Frontal cortex (tissue), 4 donors: ENCODE measurements around the gene C2orf15. TPM values are rescaled to one million over a fixed set of nuclear protein-coding genes. Genes with fewer than 3 reads are reported as not detected.
"Not testable (repeated sequence)": the region's sequence is repeated elsewhere in the genome, so short reads cannot be mapped to it uniquely, and the experiment has no call there.

ENCODE experiments used
- DNase-seq, 2 donors: peaks; one replicate each; pipeline ENCODE4 v3.0.0; 2012; ENCODE audit warnings: low spot score in 2 of 2
- FAIRE-seq: peaks from 2 replicates; lab custom pipeline; 2012; peaks lifted over from hg19 to GRCh38; lab: Jason Lieb, UNC
- total RNA-seq: library from RNA; depleted of rRNA; stranded (reverse); fragments of >200 nt; gene quantifications from one replicate; pipeline ENCODE4 v1.2.3, GENCODE V29; 2014
- donor health status: control.
- donor health status: control.
- donor health status: control.

Gene C2orf15, protein sequence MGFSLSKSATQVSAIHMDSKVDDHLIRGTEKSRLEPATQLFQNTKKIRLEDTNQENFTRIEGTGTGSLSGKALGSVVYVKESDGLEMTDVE
- total RNA-seq, result 4.5 TPM

DNA sequence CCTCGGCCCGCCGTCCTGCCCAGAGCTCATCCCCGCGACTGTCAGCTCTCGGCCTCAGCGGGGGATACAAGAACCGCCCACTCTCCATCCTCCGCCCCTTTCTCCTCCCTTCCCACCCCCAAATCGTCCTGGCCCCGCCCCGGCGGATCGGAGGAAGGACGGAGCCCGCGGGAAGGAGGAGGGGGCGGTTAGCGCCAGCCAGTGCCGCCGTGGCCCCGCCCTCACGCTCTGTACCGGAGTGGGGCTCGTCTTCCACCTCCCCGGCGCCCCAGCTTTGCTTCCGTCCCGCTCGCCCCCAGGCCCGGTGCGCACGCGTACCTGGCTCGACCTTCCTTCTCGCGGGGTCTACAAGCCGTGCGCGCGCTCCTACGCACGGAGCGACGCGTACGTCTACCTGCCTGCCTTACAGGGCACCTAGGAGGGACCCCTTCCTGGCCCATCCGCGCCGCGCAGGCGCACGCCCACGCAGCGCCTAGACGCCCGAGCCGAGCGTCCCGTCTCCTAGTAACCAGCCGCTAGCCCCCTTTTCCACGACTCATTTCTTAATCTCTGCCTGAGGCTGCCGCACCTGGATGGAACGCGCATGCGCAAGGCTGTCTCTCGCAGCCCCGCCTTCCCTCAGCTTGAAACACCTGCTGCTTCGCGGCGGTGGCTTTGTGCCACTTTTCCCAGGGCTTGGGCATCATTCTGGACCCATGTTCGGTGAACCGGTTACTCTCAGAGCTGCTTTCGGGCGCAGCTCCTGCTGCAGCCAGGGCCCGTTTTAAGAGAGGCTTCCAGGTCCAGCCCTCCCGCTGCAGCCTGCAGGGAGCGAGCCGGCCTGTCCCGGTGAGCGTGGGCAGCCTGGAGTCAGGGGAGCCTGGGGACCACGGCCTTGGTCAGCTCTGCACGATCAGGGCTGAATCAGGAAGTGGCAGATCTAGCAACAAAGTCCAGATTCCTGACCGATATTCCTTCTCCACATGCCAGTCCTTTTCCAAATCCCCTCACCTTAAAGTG, at the start of gene C2orf15:
Gene C2orf15, plus strand, starts transcription at position 598 of the 999 bp plus-strand sequence. CDS start 8,852 bp downstream, outside the sequence.
- DNase-seq, result peak; percentile 85 to 86
- FAIRE-seq, result no peak

DNA sequence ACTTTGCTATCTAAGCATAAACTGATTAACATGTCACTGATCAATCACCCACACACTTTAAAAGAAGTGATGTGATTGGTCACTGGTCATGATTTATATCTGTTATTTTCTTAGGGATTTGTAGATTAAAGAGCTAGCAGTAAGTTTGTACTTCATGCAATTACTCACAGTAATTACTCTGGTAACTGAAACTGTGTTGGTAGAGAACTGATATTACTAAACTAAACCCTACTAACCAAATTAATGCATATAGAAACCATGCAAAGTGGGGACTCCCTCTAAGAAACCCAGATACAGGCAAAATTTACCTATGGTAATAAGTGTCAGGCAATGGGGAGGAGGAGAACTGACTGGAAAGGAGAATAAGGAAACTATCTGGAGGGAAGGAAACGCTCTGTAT, 44.8 kb upstream of the C2orf15 start:
- FAIRE-seq, result no peak
- DNase-seq, result no peak

DNA sequence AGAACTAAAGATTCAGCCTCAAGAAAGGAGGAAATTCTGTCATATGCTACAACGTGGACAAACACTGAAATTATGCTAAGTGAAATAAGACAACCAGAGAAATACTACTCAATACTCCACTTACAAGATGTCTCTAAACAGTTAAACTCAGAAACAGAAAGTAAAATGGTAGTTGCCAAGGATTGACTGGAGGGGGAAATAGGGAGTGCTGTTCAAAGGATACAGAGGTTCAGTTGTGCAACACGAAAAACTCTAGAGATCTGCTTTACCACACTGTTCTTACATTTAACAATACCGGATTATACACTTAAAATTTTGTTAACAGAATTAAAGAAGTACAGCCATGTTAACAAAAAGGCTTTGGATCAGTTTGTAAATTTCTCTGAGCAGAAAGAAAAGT, 39.8 kb upstream of the C2orf15 start:
- DNase-seq (peak in 1 of 2 donors; percentile 8), FAIRE-seq (no peak)

DNA sequence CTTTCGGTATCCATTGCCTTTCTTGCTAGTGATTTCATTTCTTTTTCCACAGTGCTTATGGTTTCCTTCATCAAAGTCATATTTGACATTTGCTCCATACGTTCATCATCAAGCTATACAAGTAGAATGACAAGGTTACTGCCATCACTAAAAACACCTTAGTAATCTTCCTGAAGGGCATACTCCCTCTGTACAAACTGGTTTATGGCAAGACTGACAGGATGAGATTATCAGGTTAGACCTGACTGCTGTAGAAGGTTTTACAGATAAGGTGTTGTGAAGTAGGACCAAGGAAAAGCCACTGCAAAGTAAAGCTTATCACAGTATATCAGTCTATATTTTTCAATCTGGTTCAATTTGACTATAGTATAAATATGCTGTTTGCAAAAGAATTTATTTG, 37.5 kb upstream of the C2orf15 start:
- no peak for FAIRE-seq
- no peak for DNase-seq

DNA sequence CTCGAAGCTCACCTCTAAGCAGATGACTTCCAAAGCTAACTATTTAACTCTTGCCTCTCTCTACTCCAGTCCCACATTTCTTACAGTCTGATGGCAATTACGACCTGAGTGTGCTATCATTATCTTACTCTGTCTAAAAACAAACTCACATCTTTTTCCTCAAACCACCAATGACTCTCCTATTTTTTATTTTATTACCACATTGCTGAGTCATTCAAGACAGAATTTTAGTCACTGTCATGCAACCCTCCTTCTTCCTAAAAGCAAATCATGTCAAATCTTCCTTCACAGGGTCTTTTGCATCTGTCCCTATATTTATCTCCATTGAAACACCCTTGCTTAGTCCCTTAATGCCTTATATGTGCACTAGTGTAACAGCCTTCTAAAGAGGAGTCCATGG, 34.6 kb upstream of the C2orf15 start:
- DNase-seq (no peak), FAIRE-seq (no peak)

DNA sequence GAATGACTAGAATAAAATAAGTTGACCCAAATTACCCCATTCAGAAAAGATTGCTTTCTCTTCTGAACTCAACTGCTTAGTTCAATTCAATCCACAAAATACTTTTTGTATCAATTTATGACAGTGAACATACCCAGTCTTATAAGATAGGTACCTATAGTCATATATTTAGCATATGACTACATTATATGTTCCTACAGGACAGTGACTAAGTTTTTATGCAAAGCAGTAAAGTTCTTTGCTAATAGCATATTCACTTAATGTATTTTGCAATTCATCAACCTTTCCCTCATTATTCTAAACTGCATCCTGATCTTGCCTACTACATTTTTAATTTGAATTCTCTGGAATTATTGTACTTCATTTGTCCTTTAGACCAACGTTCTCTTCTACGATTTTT, 30.3 kb upstream of the C2orf15 start:
- DNase-seq, result no peak
- no peak for FAIRE-seq

DNA sequence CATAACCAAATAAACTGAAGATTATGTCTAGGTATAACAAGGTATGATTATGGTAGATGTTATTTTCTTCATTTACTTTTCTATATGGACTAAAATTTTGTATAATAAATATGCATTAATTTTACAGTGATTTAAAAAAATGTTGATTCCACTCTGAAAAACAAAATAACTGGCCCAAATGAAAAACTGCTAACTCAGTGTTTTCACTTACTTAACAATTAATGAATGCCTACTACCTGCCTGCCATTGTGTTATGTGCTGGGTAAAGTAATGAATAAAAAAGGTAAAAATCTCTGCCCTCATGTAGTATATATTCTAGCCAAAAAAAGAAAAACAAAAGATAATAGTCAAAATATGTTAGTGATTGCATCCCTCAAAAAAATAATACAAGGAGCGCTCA, 29.6 kb upstream of the C2orf15 start:
- FAIRE-seq (peak; percentile 64), DNase-seq (no peak)

DNA sequence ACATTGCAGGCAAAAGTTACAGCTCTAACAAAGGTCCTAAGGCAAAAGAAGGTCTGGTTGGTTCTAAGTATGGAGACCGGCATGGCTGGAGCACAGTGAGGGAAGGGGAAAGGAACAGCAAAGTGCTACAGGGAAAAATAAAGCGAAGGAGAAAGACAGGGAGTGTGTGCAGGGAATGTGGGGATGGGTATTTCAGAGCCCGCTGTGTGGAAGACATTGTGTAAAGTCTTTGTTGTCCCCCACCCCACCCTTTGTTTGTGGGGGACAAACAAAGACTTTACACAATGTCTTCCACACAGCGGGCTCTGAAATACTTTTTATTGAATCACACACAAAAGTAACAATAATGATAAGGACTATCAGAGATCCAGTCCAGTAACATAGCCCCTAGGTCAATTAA, 28.9 kb upstream of the C2orf15 start:
- FAIRE-seq (no peak), DNase-seq (no peak)

DNA sequence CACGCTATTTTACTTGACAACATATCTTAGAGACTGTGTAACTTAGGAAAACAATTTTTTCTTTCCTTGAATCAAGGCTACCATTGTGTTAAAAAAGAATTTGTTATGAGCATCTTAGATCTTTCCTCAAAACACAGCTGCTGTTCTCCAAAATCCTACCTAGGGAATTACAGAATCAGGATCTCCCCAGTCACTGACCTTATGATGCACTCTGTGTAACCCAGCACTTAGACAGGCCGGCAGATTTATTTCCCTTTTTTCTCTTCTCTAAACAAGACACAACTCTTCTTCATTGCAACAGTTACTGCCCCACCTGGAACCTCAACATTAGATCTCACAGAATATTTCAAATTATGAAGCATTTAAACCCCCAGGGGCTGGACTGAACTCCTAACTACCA, 13.5 kb upstream of the C2orf15 start:
- DNase-seq, result no peak
- FAIRE-seq, result no peak

DNA sequence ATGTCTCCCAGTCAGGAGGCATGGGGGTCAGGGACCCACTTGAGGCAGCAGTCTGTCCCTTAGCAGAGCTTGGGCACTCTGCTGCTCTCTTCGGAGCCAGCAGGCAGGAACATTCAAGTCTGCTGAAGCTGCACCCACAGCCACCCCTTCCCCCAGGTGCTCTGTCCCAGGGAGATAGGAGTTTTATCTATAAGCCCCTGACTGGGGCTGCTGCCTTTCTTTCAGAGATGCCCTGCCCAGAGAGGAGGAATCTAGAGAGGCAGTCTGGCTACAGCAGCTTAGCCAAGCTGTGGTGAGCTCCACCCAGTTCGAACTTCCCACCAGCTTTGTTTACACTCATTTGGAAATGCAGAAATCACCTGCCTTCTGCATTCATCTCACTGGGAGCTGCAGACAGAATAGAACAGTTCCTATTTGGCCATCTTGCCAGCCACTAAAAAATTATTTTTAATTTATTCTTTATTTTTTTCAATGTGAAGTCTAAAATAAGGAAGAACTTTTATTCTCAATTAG, 6.4 kb upstream of the C2orf15 start:
- not testable (repeated sequence) for DNase-seq, FAIRE-seq

DNA sequence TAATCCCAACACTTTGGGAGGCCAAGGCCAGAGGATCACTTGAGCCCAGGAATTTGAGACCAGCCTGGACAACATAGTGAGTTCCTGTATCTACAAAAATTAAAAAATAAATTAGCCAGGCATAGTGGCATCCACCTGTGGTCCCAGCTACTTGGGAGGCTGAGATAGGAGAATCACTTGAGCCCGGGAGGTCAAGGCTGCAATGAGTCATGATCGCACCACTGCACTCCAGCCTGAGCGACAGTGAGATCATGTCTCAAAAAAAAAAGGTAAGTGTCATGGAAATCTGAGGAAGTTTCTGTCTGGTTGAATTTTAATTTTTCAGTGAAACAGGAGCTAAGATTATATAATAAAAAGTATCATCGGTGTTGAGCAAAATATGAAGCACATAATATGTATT, 2.5 kb upstream of the C2orf15 start:
- FAIRE-seq, result no peak
- no peak for DNase-seq

DNA sequence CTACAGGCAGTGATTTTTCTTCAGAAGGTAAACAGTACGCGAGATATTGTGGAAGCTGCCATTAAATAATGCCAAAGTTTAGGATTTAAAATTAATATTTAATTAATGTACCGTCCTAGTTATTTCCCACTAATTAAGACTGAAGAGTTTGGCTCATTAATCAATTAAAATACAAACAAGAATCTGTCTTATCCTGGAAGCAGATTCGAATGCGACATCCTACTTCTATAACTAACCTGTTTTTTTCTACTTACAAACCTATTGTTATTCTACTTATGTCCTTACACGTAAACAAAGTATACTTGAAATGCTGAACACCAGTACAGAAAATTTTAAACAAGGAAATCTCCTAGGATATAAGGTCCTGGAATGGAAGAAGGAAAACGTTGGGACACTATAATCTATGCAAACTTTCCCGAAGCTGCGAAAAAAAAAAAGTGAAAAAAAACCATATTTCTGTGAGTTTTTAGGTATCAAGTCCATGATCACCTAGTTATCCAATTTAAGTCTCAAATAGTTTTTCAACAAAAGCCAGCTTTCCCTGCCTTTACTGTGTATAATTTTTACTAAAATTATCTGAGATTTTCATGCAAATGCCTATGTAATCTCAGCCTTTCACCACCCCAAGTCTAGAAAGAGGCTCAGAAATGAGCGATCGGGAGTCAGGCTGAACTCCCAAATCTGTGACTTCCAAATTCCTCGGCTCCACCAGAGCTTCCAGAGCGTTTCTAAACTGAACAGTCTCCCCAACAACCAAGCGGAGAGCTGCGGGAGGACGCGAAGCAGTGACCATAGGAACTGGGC, 1.2 kb upstream of the C2orf15 start:
- DNase-seq (no peak), FAIRE-seq (no peak)

DNA sequence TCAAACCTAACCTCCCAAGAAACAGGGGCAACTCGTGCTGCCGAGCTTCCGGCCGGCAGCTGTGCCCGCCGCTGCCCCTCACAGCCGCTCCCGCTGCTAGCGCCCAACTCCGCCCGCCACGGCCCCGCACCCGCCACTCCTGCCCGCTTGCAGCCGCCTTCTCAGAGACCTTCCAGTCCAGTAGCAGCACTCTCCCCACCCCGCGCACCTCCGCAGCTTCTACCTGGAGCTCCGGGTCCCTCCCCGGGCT, 722 bp upstream of the C2orf15 start:
- no peak for DNase-seq
- no peak for FAIRE-seq

DNA sequence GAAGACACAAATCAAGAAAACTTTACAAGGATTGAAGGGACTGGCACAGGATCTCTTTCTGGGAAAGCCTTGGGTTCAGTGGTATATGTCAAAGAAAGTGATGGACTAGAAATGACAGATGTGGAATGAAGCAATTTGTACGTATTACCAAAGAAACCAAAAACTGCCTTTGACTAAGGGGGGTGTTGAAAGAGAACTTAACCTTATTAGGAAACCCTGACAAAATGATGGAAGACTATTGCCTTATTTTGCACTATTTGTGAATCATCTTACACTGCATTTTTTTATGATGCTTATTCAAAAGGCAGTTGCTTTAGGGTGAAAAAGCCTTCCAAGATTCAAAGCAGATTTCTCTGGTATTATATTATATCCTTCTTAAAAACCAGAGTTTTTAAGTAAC, 9.2 kb downstream of the C2orf15 start:
- FAIRE-seq (no peak), DNase-seq (no peak)

DNA sequence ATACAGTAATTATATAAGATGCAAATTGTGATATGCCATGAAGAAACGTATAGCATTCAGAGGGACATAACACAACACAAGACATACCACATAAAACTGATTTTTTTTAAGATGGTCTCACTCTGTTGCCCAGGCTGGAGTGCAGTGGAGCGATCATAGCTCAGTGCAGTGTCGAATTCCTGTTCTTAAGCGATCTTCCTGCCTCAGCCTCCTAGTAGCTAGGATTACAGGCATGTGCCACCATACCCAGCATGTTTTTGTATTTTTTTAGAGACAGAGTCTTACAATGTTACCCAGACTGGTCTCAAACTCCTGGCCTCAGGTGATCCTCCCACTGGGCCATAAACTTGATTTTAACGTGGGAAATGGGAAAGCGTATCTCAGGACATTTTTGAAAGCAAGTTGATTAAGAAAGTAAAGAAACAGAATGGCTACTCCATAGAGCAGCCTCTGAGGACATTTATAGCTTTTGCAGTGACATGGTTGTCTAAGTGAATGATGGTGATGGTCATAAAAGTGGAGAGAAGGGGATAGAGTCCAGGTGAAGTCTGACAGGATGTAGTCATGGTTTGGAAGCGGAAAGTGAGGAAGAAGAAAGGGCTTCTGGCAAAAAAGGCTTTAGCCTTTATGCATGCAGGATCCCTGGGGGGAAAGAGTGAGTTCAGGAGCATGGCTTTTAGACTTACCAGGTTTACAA, 10.8 kb downstream of the C2orf15 start:
- FAIRE-seq, result no peak
- no peak for DNase-seq

DNA sequence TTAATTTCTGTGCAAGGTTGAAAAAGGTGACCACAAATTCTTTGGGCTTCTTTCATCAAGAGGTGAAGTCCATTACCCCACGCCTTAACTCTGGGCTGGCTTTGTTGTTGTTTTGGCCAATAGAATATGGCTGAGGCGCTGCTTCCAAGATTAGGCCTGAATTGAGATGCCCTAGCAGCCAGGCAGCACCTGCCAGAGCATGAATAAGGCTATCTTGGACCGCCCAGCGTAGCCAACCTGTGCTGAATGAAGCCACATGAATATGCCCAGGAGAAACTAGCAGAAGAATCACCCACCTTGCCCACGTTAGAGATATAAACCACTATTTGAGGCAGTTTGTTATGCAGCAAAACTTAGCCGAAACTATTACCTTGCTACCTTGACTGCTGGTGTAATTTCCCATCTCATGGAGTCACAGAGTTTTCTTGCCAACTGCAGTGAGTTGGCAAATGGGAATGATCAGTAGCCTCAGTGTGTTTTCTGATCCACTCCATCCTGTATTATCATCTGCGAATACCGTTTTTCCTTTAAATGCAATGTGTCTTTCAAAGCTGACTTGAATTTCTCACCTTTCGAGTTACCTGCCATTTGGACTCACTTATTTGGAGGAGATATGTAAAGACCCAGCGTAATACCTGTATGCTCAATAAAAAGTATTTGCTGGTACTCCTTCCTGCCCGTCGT, 12.6 kb downstream of the C2orf15 start:
- FAIRE-seq, result no peak
- peak in 1 of 2 donors; percentile 38 for DNase-seq

DNA sequence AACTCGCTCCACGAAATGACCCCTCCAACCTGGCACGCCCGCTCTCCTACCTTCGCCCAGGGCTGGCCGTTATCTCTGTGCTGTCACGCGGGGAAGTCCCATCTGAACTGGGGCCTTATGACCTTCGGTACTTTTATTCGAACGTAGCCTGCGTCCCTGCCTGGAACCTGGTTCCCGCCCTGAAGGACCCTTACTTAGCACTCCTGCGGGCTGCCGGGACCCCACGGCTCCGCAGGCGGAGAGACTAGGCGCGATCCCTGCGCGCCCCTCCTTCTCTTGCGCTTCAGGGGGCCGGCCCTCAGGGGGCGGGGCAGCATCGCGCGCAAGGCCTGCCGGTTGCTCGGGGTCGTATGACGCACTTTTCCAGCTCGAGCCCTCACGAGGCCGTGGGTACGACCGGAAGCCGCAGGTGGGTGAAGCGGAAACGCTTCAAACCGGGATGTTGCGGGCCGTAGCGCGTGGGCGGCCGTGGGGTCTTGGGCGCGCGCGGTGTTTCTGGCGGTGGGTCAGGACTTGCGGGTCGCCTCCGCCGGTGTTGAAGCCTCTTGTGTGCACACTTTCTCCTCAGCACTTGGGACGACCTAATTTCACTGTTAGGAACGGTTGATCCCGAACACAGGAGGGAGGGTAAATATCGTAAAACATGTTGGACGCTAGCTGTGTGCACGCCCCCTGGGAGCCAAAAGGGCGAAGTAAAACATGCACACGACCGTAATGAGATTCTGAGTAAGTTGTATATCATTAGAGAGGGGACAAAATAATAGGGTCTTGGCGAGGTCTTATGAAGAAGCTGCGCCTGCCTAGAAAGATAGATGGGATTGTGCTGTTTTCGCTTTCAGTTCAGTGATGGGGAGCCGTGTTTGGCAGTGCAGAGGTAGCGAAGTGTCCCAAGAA, 13.4 kb downstream of the C2orf15 start, which contains the start of the genes LIPT1 and TSGA10:
Gene LIPT1, plus strand, starts transcription at position 325 of the 894 bp plus-strand sequence. CDS start 6,991 bp downstream, outside the sequence.
Gene TSGA10, minus strand, starts transcription at position 300 of the 894 bp plus-strand sequence. CDS start 45,503 bp downstream, outside the sequence.
- FAIRE-seq, result no peak
- DNase-seq, result peak; percentile 82 to 91

DNA sequence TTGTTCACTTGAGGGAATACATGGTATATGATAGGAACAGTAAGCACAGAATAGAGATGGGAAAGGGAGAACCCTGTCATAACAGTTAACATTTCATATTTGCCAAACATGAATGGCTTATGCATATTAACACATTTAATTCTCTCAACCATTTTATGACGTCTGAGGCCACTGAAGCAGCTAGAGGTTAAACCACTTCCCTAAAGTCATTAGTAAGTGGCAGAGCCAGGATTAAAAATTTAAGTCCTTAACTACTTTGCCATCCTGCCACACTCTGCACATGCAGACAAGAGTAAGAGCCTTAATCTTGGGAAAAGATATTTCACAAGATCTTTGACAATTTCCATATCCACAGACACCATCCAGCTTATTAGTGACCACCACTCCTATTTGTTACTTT, 15.4 kb downstream of the C2orf15 start:
- DNase-seq (no peak), FAIRE-seq (no peak)
